Stimulated activated CD4-positive, alpha-beta T cell treated with anti-CD3 and anti-CD28 coated beads, Interleukin-4, amount 100 ng/mL, for 48 hours (primary cell): ENCODE results near the gene RAB40AL.
A peak's percentile ranks its signal among the peaks of the same experiment; 100 is the strongest.
"Not testable (repeated sequence)": the region's sequence is repeated elsewhere in the genome, so short reads cannot be mapped to it uniquely, and the experiment has no call there.

Experiments used
- DNase-seq, 2 donors: peaks; one replicate each; pipeline ENCODE4 v3.0.0-alpha.2; 2020; ENCODE audit warnings: low read depth in 2 of 2

RAB40AL gene, protein sequence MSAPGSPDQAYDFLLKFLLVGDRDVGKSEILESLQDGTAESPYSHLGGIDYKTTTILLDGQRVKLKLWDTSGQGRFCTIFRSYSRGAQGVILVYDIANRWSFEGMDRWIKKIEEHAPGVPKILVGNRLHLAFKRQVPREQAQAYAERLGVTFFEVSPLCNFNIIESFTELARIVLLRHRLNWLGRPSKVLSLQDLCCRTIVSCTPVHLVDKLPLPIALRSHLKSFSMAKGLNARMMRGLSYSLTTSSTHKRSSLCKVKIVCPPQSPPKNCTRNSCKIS

GRCh38 chrX:102936972-102937371 is at the start of gene RAB40AL:
TSS of gene RAB40AL (plus strand) at chrX:102937272. CDS start at chrX:102937319, 47 bp downstream.
- not testable (repeated sequence) for DNase-seq

GRCh38 chrX:102887687-102888086 is 49.4 kb upstream of the RAB40AL start:
- no peak for DNase-seq

GRCh38 chrX:102892103-102892502 is 45.0 kb upstream of the RAB40AL start:
- no peak for DNase-seq

DNA sequence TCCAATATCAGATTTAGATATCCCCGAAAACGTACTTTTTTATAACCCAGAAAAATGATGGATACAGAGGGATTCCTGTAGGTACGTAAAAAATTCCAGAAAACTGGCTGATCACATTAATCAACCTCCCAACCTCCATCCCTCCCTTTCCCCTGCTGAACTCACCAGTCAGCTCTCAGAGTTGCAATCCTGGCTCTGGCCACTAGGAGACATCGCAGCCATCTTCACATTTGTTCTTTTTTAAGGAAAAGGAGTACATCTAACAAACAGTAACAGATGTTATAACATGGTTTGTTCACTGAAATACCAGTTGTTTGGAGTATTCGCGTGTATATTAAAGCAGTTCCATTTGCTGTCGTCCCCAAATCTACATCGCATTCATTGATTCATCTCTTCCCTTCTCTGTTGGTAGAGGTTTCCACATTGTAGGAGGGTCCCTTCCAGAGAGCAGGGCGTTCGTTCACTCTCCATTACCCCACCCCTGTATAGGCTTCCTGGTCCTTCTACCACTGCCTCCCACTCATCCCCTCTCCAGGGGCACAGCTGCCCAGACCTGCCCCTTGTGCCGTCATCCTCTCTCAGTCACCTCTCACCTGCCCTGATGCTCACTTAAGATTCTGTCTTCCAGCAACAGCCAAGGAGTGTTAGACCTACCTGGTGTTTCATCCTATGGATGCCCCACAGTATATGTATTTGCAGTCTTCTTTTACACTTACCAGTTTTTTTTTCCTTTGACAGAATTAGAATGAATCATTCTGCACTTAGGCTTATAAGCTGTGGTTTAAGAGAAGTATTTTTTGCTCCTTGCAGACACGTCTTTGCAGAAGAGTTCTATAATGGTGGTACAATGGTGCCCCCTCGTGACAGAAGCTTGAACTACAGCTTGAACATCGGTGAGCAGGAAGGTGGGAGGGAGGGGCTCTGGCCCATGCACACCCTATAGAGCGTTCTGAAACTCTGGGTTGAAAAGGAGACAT is 36.8 kb upstream of the RAB40AL start:
- DNase-seq = peak; percentile 54 to 64

DNA sequence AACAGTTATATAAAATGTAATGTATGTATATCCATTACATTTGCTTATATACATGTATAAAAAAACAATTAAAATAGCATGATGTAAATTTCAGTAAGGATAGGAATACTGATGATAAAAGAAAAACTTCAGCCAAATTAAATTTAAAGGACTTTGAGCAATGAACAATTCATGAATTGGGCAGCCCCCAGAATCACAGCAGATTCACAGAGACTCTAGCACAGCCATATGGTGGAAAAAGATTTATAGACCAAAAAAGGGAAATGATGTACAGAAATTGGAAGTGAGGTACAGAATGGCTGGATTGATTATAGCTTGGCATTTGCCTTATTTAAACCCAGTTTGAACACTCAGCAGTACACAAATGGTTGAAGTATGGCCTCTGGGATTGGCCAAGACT is 34.7 kb upstream of the RAB40AL start:
- no peak for DNase-seq

DNA sequence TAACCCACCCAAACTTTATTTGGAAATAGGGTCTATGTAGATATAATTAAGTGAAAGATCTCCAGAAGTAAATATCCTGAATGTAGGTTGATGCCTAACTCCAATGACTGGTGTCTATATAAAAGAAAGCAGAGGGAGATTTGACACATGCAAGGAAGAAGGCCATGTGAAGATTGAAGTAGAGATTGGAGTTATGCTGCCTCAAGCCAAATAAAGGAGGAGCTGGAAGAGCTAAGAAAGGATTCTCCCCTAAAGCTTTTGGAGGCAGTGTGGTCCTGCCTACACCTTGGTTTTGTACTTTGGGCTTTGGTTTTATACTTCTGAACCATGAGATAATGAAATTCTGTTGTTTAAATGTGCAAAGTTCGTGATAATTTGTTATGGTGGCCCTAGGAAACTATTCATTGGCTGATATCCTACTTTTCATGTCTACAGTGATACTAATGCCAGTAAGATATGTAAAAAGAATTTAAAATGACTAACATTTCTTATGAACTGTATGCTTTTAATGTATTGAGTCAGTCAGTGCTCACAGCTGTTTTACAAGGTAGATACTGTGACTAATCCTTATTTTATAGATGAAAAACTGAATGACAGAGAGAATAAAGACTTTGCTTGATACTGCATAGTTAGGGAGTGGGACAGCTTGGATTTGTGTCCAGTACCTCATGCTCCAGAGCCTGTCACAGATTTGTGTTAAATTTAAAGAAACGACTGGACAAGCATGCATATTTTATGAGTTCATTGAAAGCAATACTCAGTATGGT is 5.9 kb upstream of the RAB40AL start:
- no peak for DNase-seq

DNA sequence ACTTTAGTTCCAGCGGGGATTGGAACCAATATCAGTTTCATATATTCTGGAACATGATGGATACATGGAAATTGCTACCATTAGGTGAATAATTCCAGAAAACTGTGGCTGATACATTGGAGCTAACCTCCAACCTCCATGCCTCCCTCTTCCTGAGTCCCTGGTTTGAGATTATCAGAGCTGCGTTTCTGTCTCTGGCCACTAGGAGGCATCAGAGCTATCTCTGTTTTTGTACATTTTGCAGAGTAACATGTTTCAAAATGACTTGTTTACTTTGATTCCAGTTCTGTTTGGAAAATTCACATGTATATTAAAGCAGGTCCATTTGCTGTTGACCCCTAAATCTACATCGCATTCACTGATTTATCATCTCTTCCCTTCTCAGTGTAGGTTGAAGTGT is 2.4 kb upstream of the RAB40AL start:
- DNase-seq = peak in 1 of 2 donors; percentile 8

- DNase-seq = peak; percentile 22 to 45
Measured at GRCh38 chrX:102950908-102951866, 14.1 kb downstream of the RAB40AL start.

DNA sequence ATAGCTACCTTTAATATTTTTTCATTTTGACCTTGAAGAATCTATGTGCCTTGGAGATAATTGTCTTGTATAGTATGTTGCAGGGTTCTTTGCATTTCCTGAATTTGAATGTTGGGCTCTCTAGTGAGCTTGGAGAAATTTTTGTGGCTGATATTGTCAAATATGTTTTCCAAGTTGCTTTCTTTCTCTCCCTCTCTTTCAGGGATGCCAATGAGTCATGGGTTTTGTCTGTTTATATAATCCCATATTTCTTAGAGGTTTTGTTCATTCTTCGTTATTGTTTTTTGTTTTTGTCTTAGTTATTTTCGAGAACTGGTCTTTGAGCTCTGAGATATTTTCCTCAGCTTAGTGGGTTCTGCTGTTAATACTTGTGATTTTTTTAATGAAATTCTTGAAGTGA is 20.7 kb downstream of the RAB40AL start:
- DNase-seq = no peak

DNA sequence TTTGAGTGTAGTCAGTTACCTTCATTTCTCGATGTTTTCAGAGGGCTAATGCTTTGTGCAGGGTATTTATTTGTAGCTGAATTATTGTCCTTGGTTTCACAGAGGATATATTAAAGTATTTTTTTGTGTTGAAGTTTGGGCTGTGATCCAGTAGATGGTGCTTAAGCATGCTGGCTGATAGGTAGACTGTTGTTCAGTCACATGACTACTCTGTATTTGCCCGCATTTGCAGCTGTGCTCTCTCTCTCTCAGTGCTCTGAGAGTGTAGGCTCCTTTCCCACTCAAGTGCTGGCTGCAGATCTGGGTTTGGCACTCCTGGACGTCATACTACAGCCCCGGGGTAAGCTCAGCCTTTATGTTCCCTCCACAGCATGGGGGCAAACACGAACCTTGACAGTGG is 21.7 kb downstream of the RAB40AL start:
- no peak for DNase-seq

DNA sequence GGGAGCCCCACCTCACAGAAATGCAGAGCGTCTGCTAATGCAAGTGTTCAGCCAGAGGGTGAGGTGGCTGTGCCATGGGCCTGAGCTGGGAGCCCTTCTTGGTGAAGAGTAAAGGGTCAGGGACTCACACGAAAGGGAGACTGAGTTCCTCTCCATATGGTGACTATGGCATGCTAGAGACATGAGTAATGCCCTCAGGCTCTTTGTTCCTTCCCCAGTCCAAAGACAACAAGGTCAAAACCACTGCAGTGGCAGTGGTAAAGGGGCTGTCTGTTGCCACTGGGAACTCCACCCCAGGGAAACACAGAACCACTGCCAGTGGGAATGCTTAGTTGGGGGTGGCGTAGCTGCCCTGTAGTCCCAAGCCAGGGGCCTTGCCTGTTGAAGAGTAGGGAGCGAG is 22.4 kb downstream of the RAB40AL start:
- no peak for DNase-seq

GRCh38 chrX:102963955-102964354 is 26.9 kb downstream of the RAB40AL start:
- DNase-seq = no peak

DNA sequence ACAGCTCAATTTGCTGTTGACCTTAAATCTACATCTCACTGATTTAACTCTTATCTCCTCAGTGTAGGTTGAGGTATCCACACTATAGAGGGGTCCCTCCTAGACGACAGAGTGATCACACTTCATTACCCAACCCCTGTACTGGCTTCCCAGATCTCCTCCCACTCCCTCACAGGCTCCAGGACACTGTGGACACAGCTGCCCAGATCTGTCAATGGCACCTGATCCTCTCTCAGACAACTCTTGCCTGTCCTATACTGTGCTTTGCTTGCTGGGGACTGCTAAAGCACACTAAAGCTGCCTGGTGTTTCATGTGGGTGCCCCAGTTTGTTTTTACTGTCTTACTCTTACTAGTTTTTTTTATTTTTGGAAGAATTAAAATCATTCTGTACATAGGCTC is 27.9 kb downstream of the RAB40AL start:
- DNase-seq = no peak

DNA sequence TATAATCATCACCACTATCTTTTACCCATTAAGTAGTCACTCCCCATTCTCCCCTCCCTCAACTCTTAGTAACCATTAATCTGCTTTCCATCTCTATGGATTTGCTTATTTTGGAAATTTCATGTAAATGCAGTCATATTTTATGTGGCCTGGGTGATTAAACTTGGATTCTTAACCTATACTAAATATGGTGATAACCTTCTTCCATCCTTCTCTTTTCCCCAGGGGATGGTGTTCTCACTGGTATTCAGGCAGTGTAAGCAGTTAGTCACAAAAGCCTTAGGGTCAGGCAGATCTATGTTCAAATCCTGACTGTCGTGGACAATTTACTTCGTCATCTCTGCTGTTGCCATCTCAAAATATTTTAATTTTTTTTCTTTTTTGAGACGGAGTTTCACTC is 29.6 kb downstream of the RAB40AL start:
- DNase-seq = no peak

DNA sequence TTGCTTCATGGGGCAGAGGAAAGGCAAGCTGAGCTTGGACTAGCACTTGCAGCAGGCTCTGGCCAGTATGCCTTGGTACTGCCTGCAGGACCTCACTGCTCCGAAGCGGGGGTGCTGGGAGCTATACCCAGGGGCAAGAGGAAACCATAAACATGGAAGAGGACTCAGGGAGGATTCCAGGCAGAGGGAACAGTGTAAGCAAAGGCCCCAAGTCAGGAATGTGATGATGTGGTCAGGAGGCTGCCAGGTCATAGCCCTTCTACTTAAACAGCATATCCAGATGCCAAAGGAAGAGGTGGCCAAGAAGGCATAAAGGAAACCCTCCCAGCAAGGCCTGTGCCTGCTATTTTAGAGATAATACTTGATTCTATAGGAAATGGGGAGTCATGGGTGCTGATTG is 31.1 kb downstream of the RAB40AL start:
- no peak for DNase-seq

DNA sequence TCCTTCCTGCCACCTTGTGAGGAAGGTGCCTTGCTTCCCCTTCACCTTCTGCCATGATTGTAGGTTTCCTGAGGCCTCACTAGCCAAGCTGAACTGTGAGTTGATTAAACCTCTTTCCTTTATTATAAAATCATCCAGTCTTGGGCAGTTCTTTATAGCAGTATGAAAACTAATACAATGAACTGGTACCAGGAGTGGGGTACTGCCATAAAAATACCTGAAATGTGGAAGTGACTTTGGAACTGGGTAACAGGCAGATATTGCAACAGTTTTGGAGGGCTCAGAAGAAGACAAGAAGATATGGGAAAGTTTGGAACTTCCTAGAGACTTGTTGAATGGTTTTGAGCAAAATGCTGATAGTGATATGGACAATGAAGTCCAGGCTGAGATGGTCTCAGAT is 34.5 kb downstream of the RAB40AL start:
- DNase-seq = not testable (repeated sequence)

- no peak for DNase-seq
Measured at GRCh38 chrX:102975016-102975415, 37.9 kb downstream of the RAB40AL start.

- no peak for DNase-seq
Measured at GRCh38 chrX:102976286-102976685, 39.2 kb downstream of the RAB40AL start.

GRCh38 chrX:102976793-102977495 is 39.9 kb downstream of the RAB40AL start:
- no peak for DNase-seq

- no peak for DNase-seq
Measured at GRCh38 chrX:102978594-102978993, 41.5 kb downstream of the RAB40AL start.
